HG02938 (cell line): ENCODE results near the gene SCN4B.

Experiments used
- ATAC-seq: cut with Tn5 transposase; IDR thresholded peaks from one replicate; pipeline ENCODE4 v1.9.1; 2021; ENCODE audit warnings: mild to moderate bottlenecking, moderate library complexity; ENCODE audit not compliant: unreplicated experiment

SCN4B gene

GRCh38 chr11:118154641-118155040, 2.0 kb upstream of the SCN4B start:
- ATAC-seq = no peak

DNA sequence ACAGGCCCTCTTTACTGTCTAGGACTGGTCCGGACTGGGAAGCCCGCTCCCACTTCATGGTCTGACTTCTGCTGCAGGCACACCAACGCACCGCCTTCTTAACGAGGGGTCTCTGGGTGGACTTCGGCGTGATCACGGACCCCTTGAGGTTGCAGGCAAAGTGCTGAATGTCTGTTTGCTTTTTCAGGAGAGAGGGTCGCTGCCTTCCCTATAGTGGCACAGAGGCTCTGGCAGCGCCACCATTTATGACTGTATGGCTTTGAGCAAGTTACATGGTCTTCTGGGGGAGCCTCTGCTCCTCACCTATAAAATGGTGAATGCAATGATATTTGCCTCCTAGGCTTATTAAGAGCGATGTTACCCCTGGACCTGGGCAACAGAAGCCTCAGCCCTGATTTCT, 1.4 kb upstream of the SCN4B start:
- no peak for ATAC-seq

DNA sequence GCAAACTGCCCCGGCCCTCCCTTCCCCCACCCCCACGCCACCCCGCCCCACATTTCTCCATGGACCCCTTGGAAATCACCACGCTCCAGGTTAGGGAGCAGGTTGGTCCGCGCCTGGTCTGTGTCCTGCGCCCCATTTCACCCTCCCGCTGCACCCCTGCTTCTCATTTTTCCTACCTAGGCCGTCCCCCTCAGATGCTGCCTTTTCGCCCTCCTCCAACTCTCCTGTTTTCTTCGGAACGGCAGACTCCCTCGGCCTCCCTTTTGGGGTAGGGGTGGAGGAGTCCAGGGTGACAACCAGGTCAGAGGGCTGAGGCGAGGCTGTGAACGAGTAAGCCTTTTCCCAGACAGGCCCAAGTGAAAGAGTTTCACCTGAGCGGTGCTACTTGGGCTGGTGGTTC, 893 bp upstream of the SCN4B start:
- no peak for ATAC-seq

GRCh38 chr11:118152020-118152551, 537 bp downstream of the SCN4B start:
- no peak for ATAC-seq

- no peak for ATAC-seq
These were observed 1.2 kb downstream of the SCN4B start for GRCh38 chr11:118151431-118151830.

DNA sequence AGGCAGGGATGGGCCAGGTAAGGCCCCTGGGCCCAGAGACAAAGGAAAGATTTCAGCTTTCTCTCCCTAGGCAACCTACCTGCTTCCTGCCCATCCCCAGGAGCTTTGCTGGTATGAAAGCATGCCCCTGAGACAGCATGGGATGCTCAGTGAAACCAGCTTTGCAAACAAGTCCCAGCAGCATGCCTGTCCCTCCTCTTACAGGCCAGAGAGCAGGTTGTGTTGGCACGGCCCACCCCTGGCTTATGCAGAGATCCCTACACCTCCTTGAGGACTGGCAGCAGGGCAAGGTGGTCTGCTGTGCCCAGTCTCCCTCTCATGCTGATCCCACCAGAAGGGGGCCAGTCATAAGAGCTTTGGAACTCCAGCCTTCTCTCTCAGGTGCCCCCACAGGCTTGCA, 3.1 kb downstream of the SCN4B start:
- ATAC-seq = no peak

DNA sequence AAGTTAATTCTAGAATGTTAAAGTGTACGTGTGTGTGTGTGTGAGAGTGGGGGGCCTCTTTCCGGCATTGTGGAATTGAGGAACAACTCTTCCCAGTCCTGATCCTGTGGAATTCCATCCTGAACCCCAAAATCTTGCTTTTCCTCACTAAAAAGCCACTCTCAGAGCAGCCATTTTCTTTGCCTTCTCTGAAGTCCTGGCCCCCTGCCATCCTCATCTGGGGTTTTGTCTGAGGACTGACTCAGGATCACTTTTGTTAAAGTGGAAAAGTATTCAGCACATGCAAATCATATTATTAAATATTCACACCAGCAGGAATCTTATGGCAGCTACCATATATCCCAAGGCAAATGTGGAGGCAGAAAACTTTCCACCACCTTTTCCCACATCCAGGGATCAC, 3.8 kb downstream of the SCN4B start:
- no peak for ATAC-seq

DNA sequence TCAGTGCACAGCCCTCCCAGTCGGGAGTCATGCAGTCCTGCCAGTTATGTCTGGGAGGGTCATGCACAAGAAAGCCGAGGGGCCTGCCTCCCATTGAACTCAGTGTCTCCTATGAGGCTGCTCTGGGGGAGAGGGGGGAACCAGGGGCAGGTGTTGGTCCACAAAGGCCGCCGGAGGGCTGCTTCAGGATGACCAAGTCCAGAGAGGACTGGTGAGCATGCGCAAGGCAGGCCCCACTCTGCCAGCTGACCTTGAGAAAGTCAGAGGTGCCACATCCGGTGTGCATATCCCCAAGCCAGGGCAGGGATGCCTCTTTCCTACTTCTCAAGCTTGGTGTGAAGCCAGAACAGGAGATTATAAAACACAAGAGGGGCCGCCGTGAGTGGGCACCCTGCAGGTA, 4.4 kb downstream of the SCN4B start:
- ATAC-seq = no peak

DNA sequence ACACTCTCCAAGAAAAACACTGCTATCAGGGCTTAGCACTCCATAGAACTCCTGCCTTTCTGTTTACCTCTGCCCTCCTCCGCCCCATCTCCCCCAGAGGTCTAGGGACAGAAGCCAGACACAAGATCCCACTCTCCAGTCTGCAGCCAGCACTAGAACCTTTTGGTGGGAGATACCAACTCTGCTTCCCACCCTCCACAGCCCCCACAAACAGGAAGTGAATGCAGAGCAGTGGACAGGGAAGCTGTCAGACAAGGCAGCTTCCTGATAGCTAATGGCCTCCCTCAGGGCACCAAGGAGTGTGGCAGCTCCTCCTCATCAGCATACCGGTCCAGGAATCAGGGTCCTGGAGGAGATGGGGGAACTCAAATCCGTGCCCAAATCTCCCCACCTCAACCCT, 5.1 kb downstream of the SCN4B start:
- ATAC-seq = no peak

GRCh38 chr11:118146554-118146953, 6.1 kb downstream of the SCN4B start:
- no peak for ATAC-seq

DNA sequence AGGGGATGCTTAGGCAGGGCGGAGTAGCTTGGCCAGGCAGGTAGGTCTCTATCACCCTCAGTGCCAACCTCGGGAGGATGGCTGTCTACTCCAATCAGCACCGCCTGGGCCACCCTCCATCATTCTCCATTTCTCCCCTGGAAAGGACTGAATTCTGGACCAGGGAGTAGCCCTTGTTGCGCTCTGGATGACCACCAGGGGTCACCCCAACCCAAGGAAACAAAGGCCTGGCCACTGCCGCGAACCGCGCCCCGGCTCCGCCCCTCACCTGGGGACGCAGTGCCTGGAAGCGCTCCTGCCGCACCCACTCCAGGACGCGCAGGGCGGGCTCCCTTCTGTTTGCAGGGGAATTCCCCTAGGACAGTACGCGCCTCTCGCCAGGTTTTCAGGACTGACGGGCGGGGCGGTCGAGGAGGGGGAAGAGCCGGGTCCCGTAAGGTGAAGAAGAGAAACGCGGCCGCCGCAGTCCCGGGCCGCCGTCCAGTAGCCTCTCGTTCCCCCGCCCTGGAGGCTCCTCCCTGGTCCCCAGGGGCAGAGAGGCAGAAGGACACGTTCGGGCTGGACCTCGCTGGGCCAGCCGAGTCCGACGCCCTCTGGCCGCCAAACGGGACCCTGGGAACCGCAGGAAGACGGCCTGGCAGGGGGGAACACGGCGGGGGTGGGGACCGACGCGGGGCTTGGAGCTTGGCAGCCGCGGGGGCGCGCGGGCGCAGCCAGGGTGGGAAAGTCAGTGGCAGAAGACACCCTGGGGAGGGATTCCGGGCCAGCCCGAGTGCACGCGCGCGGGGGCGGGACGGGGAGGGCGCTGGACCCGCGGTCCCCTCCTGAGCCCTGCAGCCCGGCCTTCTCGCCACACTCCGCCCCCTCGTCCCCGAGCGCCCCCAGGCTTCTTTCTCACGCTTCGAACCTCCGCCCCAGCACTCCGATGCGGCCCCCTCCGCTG, 7.1 kb downstream of the SCN4B start:
- ATAC-seq = peak; percentile 62

DNA sequence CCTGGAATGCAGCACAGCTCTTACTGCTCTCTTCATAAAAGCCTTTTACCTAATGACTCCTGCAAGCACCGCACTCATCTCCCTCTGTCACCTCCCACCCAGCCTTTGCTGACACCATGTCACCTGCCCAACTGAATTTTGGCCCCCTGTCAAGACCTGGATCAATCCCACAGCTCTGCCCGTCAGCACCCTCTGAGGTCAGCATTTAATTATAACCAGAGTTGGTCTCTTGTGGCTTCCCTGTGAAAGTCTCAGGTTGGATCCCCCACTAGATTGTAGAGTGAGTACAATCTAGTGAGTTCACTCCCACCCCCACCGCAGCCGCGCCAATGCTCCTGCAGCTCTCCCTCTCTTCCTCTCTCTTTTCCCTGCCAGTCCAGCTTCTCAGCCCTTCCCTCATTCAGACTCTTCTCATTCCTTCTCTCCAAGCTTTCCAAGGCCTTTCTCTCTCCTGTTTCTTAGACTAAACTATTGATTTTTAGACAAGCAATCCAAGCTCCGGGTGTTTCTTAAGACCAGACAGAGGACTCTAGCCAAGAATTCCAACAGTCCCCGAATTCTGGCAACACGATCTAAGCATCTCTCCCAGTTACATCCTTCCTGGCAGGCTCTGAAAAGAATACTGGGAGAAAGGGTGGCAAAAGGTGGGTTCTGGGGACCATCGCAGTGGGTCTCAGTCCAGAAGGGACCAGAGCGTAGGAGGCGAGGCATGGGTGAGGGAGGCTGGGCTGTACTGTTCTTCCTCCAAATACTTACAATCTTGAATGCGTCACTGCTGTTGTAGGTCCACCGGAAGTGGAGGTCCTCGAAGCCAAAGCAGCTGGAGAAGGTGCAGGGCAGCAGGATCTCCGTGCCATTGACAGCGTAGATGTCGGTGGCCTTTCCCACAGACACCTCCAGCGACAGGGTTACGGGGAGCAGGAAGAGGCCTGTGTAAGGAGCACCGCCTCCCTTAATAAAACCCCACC, 8.0 kb downstream of the SCN4B start:
- no peak for ATAC-seq

DNA sequence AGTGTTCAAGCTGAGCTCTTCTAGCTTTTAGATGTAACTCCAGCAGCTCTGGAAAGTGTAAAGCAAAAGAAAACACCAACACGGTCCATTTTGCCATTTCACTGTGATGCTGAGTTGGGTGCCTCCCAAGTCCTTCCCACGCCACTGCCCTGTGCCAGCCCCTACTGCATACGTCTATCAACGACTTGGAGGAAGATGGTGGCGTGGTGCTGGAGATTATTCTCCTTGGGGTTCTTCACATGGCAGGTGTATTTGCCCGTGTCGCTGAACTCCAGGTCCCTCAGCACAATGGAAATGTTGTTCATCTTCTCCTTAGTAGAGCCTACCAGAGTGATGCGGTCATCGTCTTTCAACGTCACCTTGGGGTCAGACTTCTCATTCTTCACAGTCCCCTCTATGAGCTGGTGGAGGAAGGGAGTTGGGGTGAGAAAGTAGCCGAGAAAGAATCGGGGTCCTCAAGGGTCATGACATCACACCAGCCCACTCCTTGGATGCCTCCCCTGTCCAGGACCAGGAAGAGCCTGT, 8.9 kb downstream of the SCN4B start:
- no peak for ATAC-seq

DNA sequence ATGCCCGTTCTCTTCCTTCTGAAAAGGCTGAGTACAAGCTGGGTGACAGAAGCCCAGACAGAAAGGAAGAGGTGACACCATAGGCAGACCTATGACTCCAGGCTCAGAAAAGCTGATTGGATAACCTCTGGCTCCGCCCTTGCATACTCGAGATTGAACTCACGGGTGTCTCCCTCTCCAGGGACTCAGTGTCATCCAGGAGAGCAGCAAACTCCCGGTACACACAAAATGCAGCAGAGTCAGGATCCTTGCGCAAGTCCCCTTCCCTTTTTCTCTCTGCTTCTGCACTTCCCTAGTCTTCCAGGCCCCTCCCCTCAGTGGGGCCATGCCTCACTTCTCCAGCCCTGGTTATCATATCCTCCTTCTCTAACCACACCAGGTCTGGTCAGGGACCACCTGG, 9.8 kb downstream of the SCN4B start:
- ATAC-seq = no peak

DNA sequence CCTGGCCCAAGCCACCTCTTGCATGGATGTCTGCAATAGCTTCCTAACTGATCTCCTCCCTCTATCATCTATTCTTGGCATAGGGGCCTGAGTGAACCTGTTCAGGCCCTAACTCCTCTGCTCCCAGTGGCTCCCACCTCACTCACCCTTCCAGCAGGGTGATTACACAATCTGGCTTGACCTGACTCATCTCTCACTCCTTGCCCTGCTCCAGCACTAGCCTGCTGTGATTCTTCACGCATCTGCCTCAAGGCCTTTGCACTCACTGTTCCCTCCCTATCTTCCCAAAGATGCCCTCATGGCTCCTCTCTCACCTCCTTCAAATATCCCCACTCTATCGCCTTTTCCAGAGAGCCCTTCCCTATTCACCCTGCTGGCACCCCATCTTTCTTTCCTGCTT, 10.5 kb downstream of the SCN4B start:
- ATAC-seq = no peak

GRCh38 chr11:118139578-118139977, 13.0 kb downstream of the SCN4B start:
- ATAC-seq = no peak

DNA sequence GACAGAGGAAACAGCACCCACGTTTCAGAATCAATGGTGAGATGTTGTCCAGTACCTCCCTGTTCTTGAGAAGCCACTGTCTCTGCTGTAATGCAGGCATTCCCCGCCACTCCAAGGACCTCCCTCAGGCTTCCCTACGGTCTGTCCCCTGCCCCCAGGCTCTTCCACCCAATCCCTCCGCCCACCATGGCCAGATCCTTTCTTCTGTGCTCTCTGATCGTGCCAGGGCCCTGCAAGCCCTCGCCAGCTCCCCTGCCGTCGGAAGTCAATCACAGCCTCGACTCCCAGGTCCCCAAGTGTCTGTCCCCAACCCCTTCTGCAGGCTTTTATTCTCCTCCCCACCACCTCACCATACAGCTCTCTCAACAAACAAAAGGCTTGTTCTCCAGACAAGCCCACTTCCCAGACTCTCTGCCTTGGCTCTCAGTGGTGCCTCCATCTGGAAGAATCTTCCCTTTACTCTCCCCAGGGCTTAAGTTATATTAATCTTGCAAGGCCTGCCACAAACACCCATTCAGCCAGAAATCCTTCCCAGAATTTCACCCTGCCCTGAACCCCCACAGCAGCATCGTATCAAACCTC, 13.7 kb downstream of the SCN4B start:
- no peak for ATAC-seq

DNA sequence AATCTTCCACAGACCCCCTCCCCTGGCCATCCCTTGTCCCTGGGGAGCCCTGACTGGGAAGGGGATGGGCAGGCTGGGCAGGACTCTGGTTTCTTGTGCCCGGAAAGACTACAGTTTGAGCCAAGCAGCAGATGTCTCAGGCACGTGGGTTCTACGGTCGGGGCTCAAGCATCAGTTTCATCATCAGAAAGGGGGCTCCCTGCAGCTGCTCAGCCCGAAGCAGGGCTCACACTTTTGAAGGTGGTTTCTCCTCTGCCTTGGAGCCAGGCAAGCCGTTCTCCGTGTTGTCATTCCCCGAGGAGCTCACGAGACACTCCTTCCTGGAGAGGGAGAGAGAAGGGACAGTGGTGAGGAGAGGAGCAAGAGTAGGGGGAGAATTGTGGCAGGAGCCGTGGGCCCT, 15.8 kb downstream of the SCN4B start:
- ATAC-seq = no peak

DNA sequence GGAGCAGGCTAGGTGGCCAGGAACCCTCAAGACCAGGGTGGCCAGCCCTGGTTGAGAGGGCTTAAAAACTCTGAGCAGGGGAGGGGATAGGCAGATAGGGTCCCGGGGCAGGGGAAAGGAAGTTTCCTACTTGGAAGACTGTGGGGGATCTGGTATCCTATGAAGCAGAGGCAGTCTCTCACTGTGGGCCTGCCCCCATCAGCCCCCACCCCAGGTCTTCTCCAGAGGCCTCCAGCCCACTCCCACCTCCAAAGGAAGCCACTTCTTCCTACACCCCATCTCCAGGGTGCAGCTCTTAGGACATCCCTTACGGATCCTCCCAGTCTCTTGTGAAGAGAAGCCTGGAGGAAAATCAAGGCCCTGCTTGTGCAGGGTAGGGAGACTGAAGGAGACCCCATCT, 16.3 kb downstream of the SCN4B start:
- no peak for ATAC-seq

DNA sequence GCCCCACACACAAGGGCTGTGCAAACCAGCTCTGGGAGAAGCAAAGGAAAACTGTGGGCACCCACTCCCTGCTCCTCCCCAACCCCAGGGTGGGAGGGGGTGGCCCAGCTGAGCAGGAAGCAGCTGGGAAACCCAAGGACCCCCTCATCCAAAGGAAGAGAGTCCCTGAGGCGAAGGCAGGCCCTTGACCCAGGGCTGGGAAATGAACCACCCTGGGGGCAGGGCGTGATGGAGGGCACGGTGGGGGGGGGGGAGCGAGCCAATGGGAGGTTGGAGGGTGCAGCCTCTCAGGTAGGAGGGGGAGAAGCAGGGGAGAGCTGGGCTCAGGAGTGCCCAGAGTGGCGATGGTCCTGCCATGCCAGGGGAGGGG, 16.8 kb downstream of the SCN4B start:
- ATAC-seq = no peak
